Measurements from ENCODE around the gene MDM2. TPM values are rescaled to one million over a fixed set of nuclear protein-coding genes. Genes with fewer than 3 reads are reported as not detected.

The MDM2 gene
- total and polyA plus RNA-seq, 10 of the 15 experiments (the other 5 are each of a cell fraction or from before 2014, with no cell fraction given): 48.2 to 174 (median 85.0) TPM

DNA sequence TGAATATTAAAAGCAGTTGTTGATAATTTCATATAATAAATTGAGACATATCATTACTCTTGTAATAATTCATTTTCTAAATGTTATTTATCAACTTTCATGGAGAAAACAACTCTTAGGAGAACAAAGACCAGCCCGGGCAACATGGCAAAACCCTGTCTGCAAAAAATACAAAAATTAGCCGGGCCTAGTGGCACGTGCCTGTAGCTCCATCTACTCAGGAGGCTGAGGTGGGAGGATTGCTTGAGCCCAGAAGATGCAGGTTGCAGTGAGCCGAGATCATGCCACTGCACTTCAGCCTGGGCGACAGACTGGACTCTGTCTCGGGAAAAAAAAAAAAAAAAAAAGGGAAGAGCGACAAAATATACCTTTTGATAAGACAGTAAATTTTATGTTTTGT, 40.8 kb upstream of the MDM2 start:
- no peak for TF ChIP-seq KAT2A (conservative IDR thresholded peaks at IDR 0.05; ENCODE audit: control insufficient read depth, low read depth, low read length)
- TF ChIP-seq STAT3 (IDR thresholded peaks at IDR 0.05; ENCODE audit: low read depth, low read length): no peak
- TF ChIP-seq, protein P1, sequence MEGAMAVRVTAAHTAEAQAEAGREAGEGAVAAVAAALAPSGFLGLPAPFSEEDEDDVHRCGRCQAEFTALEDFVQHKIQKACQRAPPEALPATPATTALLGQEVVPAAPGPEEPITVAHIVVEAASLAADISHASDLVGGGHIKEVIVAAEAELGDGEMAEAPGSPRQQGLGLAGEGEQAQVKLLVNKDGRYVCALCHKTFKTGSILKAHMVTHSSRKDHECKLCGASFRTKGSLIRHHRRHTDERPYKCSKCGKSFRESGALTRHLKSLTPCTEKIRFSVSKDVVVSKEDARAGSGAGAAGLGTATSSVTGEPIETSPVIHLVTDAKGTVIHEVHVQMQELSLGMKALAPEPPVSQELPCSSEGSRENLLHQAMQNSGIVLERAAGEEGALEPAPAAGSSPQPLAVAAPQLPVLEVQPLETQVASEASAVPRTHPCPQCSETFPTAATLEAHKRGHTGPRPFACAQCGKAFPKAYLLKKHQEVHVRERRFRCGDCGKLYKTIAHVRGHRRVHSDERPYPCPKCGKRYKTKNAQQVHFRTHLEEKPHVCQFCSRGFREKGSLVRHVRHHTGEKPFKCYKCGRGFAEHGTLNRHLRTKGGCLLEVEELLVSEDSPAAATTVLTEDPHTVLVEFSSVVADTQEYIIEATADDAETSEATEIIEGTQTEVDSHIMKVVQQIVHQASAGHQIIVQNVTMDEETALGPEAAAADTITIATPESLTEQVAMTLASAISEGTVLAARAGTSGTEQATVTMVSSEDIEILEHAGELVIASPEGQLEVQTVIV (IDR thresholded peaks at IDR 0.05; ENCODE audit: borderline replicate concordance, partially characterized antibody): no peak
- TF ChIP-seq, protein P2, sequence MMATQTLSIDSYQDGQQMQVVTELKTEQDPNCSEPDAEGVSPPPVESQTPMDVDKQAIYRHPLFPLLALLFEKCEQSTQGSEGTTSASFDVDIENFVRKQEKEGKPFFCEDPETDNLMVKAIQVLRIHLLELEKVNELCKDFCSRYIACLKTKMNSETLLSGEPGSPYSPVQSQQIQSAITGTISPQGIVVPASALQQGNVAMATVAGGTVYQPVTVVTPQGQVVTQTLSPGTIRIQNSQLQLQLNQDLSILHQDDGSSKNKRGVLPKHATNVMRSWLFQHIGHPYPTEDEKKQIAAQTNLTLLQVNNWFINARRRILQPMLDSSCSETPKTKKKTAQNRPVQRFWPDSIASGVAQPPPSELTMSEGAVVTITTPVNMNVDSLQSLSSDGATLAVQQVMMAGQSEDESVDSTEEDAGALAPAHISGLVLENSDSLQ (IDR thresholded peaks at IDR 0.05): no peak
- TF ChIP-seq MYB (IDR thresholded peaks at IDR 0.05; ENCODE audit: borderline replicate concordance, low read depth, low read length): no peak
- no peak for TF ChIP-seq LARP7 (IDR thresholded peaks at IDR 0.05)
- TF ChIP-seq CEBPB (IDR thresholded peaks at IDR 0.05; ENCODE audit: borderline replicate concordance in 1 of 2, low read depth in 2 of 2, low read length in 2 of 2): no peak
- no peak for TF ChIP-seq HDGF (IDR thresholded peaks at IDR 0.05)
- TF ChIP-seq ATF7 (IDR thresholded peaks at IDR 0.05; ENCODE audit: low read depth): no peak
- TF ChIP-seq SREBF2 (IDR thresholded peaks at IDR 0.05; ENCODE audit: low read length): no peak
- TF ChIP-seq TCF12 (IDR thresholded peaks at IDR 0.05; ENCODE audit: low read depth, low read length): no peak
- no peak for TF ChIP-seq TCF7 (IDR thresholded peaks at IDR 0.05; ENCODE audit: borderline replicate concordance)
- TF ChIP-seq GATAD2B (conservative IDR thresholded peaks at IDR 0.05; ENCODE audit: low read depth): no peak
- TF ChIP-seq ZNF24 (IDR thresholded peaks at IDR 0.05): no peak
- no peak for TF ChIP-seq EZH2 (IDR thresholded peaks at IDR 0.05; ENCODE audit: borderline replicate concordance, control insufficient read depth, low read depth, low read length)
- Histone ChIP-seq H3K36me3 (ENCODE audit: control insufficient read depth in 2 of 2, insufficient read depth in 2 of 2, low read length in 1 of 2) (peaks cover 0 to 3% of the 10 kb centered on the region in 2 experiments; a peak in 1 of 4 replicates), H3K9ac (ENCODE audit: control insufficient read depth, insufficient read depth, low read length) (no peak overlapping the region), H3K79me2 (ENCODE audit: control insufficient read depth, insufficient read depth, low read length) (no peaks in the 10 kb centered on the region), H4K20me1 (ENCODE audit: control insufficient read depth, insufficient read depth) (no peaks in the 10 kb centered on the region), H3K4me2 (ENCODE audit: control insufficient read depth, insufficient read depth) (no peak overlapping the region), H3K4me1 (ENCODE audit: control insufficient read depth, insufficient read depth, low read length) (no peaks in the 10 kb centered on the region), H3K27ac (ENCODE audit: control insufficient read depth, insufficient read depth) (no peak overlapping the region), H3K9me3 (replicated peaks; ENCODE audit: control insufficient read depth, insufficient read depth, low read length) (no peaks in the 10 kb centered on the region), H3K27me3 (replicated peaks in 1 of 2; ENCODE audit: control insufficient read depth in 2 of 2, insufficient read depth in 2 of 2, low read length in 1 of 2) (no peaks in the 10 kb centered on the region), H2AFZ (ENCODE audit: control insufficient read depth, low read depth, low read length) (no peak overlapping the region), H3K4me3 (no peak overlapping the region)
- in situ Hi-C loops (cut with MboI): no loop called here
- CTCF ChIA-PET: interaction anchor here (0.7 to 1.4 kb wide), 2 partner anchors 15 to 98 kb away, joined by 3 read pairs; no protein-coding TSS in a partner anchor
- no peak for ATAC-seq
- RAD21 ChIA-PET (ENCODE audit: unreplicated experiment): no interaction called here
- no peak for FAIRE-seq
- 98% methylated on average over 5 of the region's 7 CpGs for WGBS (ENCODE audit: insufficient coverage, insufficient replicate concordance, low lambda C conversion rate, missing lambda C conversion rate)
- DNase-seq (ENCODE audit: low read depth, low spot score): no peak
- intact Hi-C loops (cut with micrococcal nuclease; ENCODE audit: unreplicated experiment): no loop called here
- SMC1A ChIA-PET (ENCODE audit: uncharacterized antibody, unreplicated experiment): interaction anchor here (1.2 kb wide), 1 partner anchor 415 kb away, joined by 3 read pairs; no protein-coding TSS in a partner anchor
- POLR2A ChIA-PET: no interaction called here
- no TSS peak for BruUV-seq (replicated peaks)

Measured in GM12878 (cell line).